ENCODE results near the gene PALLD. TPM values are rescaled to one million over a fixed set of nuclear protein-coding genes. Genes with fewer than 3 reads are reported as not detected.

PALLD gene
- total RNA-seq, 1 donor from 2014 or later = 204 TPM

GRCh38 chr4:168623011-168623410, 126.2 kb downstream of the PALLD start:
- Histone ChIP-seq H3K9me3 (no peaks in the 10 kb centered on the region), H3K27me3 (no peaks in the 10 kb centered on the region), H3K4me1 (peaks cover 3 to 13% of the 10 kb centered on the region in 2 donors), H3K27ac (no peak overlapping the region), H3K36me3 (no peaks in the 10 kb centered on the region), H3K4me3 (no peak overlapping the region)
- intact Hi-C loops (cut with DNase I) = no loop called here
- no peak for TF ChIP-seq CTCF (IDR thresholded peaks at IDR 0.05)
- no peak for DNase-seq (ENCODE audit: low spot score in 2 of 2)

GRCh38 chr4:168623484-168623883, 126.6 kb downstream of the PALLD start:
- no peak for DNase-seq (ENCODE audit: low spot score in 2 of 2)
- Histone ChIP-seq H3K9me3 (no peaks in the 10 kb centered on the region), H3K4me1 (peaks cover 3 to 13% of the 10 kb centered on the region in 2 donors), H3K36me3 (no peaks in the 10 kb centered on the region), H3K4me3 (no peak overlapping the region), H3K27ac (no peak overlapping the region), H3K27me3 (no peaks in the 10 kb centered on the region)
- no peak for TF ChIP-seq CTCF (IDR thresholded peaks at IDR 0.05)
- intact Hi-C loops (cut with DNase I) = no loop called here

- no peaks in the 10 kb centered on the region for H3K9me3 ChIP-seq
- DNase-seq (ENCODE audit: low spot score in 2 of 2) = no peak
- no peak overlapping the region for H3K4me3 ChIP-seq
- H3K27ac ChIP-seq = no peak overlapping the region
- peaks cover 0 to 2% of the 10 kb centered on the region in 2 donors for H3K4me1 ChIP-seq
- intact Hi-C loops (cut with DNase I) = no loop called here
- no peaks in the 10 kb centered on the region for H3K27me3 ChIP-seq
- no peaks in the 10 kb centered on the region for H3K36me3 ChIP-seq
- no peak for TF ChIP-seq CTCF (IDR thresholded peaks at IDR 0.05)
These were observed 131.4 kb downstream of the PALLD start for GRCh38 chr4:168628251-168628650.

- Histone ChIP-seq H3K27me3 (no peaks in the 10 kb centered on the region), H3K4me3 (no peak overlapping the region), H3K4me1 (peaks cover 0 to 9% of the 10 kb centered on the region in 2 donors), H3K27ac (no peak overlapping the region), H3K9me3 (no peaks in the 10 kb centered on the region), H3K36me3 (no peaks in the 10 kb centered on the region)
- no peak for TF ChIP-seq CTCF (IDR thresholded peaks at IDR 0.05)
- intact Hi-C loops (cut with DNase I) = no loop called here
- no peak for DNase-seq (ENCODE audit: low spot score in 2 of 2)
These were observed 132.7 kb downstream of the PALLD start for GRCh38 chr4:168629566-168629965.

- H3K36me3 ChIP-seq = no peaks in the 10 kb centered on the region
- H3K27me3 ChIP-seq = no peaks in the 10 kb centered on the region
- DNase-seq (ENCODE audit: low spot score in 2 of 2) = no peak
- H3K4me3 ChIP-seq = peak overlapping the region; percentile 69 to 72
- intact Hi-C loops (cut with DNase I) = loop anchor here (5.0 kb wide), 1 partner anchor 202 kb away; no protein-coding TSS in a partner anchor
- no peak for TF ChIP-seq CTCF (IDR thresholded peaks at IDR 0.05)
- H3K27ac ChIP-seq = peak overlapping the region; percentile 70 to 81
- H3K4me1 ChIP-seq = peaks cover 0 to 17% of the 10 kb centered on the region in 2 donors
- no peaks in the 10 kb centered on the region for H3K9me3 ChIP-seq
These were observed 133.8 kb downstream of the PALLD start for GRCh38 chr4:168630445-168631187.
